ENCODE results near the gene CBARP. TPM values are rescaled to one million over a fixed set of nuclear protein-coding genes. Genes with fewer than 3 reads are reported as not detected.

Gene CBARP
- polyA plus RNA-seq, 6 donors from 2014 or later, result not detected

- DNase-seq, result peak; percentile 79
- H3K27ac Mint-ChIP-seq, result peak overlapping the region; percentile 62 to 86 (median 70)
- no peak for ATAC-seq (ENCODE audit: low read depth in 2 of 2)
- no peaks in the 10 kb centered on the region for H3K9me3 Mint-ChIP-seq
- H3K27me3 Mint-ChIP-seq, result peaks cover 8 to 22% (median 10%) of the 10 kb centered on the region in 3 donors
- peaks cover 24 to 41% (median 33%) of the 10 kb centered on the region in 3 donors for H3K4me1 Mint-ChIP-seq
- no peaks in the 10 kb centered on the region for H3K36me3 Mint-ChIP-seq
- peak overlapping the region in 6 of 8 donors; percentile 32 to 83 (median 70) for H3K4me3 Mint-ChIP-seq
Observed at GRCh38 chr19:1279782-1280341, 42.1 kb upstream of the CBARP start.

- Mint-ChIP-seq H3K27ac (peak overlapping the region in 3 of 6 donors; percentile 38 to 73 (median 49)), H3K36me3 (no peaks in the 10 kb centered on the region), H3K4me3 (peak overlapping the region in 3 of 8 donors; percentile 25 to 82 (median 60)), H3K9me3 (no peaks in the 10 kb centered on the region), H3K27me3 (peaks cover 0 to 14% (median 1%) of the 10 kb centered on the region in 3 donors), H3K4me1 (peaks cover 25 to 41% (median 29%) of the 10 kb centered on the region in 3 donors)
- ATAC-seq (ENCODE audit: low read depth in 2 of 2) (no peak), DNase-seq (no peak)
Observed at GRCh38 chr19:1278713-1279660, 41.2 kb upstream of the CBARP start.

- Mint-ChIP-seq H3K9me3 (no peaks in the 10 kb centered on the region), H3K4me3 (peak overlapping the region in 6 of 8 donors; percentile 12 to 72 (median 50)), H3K27me3 (peaks cover 0 to 9% (median 0%) of the 10 kb centered on the region in 3 donors), H3K4me1 (peaks cover 33 to 50% (median 34%) of the 10 kb centered on the region in 3 donors), H3K36me3 (peaks cover 0 to under 1% of the 10 kb centered on the region in 2 donors), H3K27ac (peak overlapping the region in 2 of 6 donors; percentile 7 to 86)
- DNase-seq, result no peak
- ATAC-seq (ENCODE audit: low read depth in 2 of 2), result no peak
Observed at GRCh38 chr19:1278074-1278473, 40.3 kb upstream of the CBARP start.

- no peak for DNase-seq
- peak overlapping the region in 4 of 6 donors; percentile 14 to 97 (median 88) for H3K27ac Mint-ChIP-seq
- ATAC-seq (ENCODE audit: low read depth in 2 of 2), result no peak
- peaks cover 38 to 56% (median 41%) of the 10 kb centered on the region in 3 donors for H3K4me1 Mint-ChIP-seq
- peaks cover 0 to 5% (median 0%) of the 10 kb centered on the region in 3 donors for H3K27me3 Mint-ChIP-seq
- no peaks in the 10 kb centered on the region for H3K9me3 Mint-ChIP-seq
- peaks cover 0 to 5% of the 10 kb centered on the region in 2 donors for H3K36me3 Mint-ChIP-seq
- H3K4me3 Mint-ChIP-seq, result peak overlapping the region in 6 of 8 donors; percentile 79 to 89 (median 84)
Observed at GRCh38 chr19:1277061-1277460, 39.3 kb upstream of the CBARP start.

- H3K27ac Mint-ChIP-seq, result peak overlapping the region; percentile 80 to 97 (median 94)
- H3K4me3 Mint-ChIP-seq, result peak overlapping the region; percentile 79 to 91 (median 86)
- ATAC-seq (ENCODE audit: low read depth in 2 of 2) (no peak), DNase-seq (no peak)
- no peaks in the 10 kb centered on the region for H3K9me3 Mint-ChIP-seq
- peaks cover 40 to 57% (median 43%) of the 10 kb centered on the region in 3 donors for H3K4me1 Mint-ChIP-seq
- H3K36me3 Mint-ChIP-seq, result peaks cover 0 to 5% of the 10 kb centered on the region in 2 donors
- peaks cover 0 to 2% (median 0%) of the 10 kb centered on the region in 3 donors for H3K27me3 Mint-ChIP-seq
Observed at GRCh38 chr19:1276628-1277022, 38.8 kb upstream of the CBARP start.

- H3K4me3 Mint-ChIP-seq, result peak overlapping the region; percentile 79 to 91 (median 86)
- DNase-seq (no peak), ATAC-seq (ENCODE audit: low read depth in 2 of 2) (no peak)
- peaks cover 0 to 5% of the 10 kb centered on the region in 2 donors for H3K36me3 Mint-ChIP-seq
- H3K4me1 Mint-ChIP-seq, result peaks cover 43 to 60% (median 47%) of the 10 kb centered on the region in 3 donors
- peak overlapping the region; percentile 93 to 99 (median 96) for H3K27ac Mint-ChIP-seq
- H3K27me3 Mint-ChIP-seq, result no peaks in the 10 kb centered on the region
- no peaks in the 10 kb centered on the region for H3K9me3 Mint-ChIP-seq
Observed at GRCh38 chr19:1275976-1276627, 38.3 kb upstream of the CBARP start.

GRCh38 chr19:1275260-1275975, 37.6 kb upstream of the CBARP start, which contains the start of gene FAM174C:
Gene FAM174C (plus strand): TSS chr19:1275530. CDS start chr19:1275550, 20 bp downstream.
- Mint-ChIP-seq H3K4me1 (peaks cover 49 to 66% (median 54%) of the 10 kb centered on the region in 3 donors), H3K27me3 (no peaks in the 10 kb centered on the region), H3K4me3 (peak within 1 kb of the TSS; percentile 79 to 96 (median 86)), H3K36me3 (peaks cover 0 to 5% of the 10 kb centered on the region in 2 donors), H3K9me3 (no peaks in the 10 kb centered on the region), H3K27ac (peak within 1 kb of the TSS; percentile 93 to 99 (median 96))
- DNase-seq (peak; percentile 94), ATAC-seq (ENCODE audit: low read depth in 2 of 2) (peak; percentile 81)

- ATAC-seq (ENCODE audit: low read depth in 2 of 2), result no peak
- no peaks in the 10 kb centered on the region for H3K27me3 Mint-ChIP-seq
- DNase-seq, result no peak
- H3K4me1 Mint-ChIP-seq, result peaks cover 49 to 66% (median 59%) of the 10 kb centered on the region in 3 donors
- H3K27ac Mint-ChIP-seq, result peak overlapping the region in 3 of 6 donors; percentile 88 to 97 (median 89)
- H3K4me3 Mint-ChIP-seq, result peak overlapping the region in 6 of 8 donors; percentile 67 to 96 (median 73)
- H3K36me3 Mint-ChIP-seq, result peaks cover 0 to 5% of the 10 kb centered on the region in 2 donors
- H3K9me3 Mint-ChIP-seq, result no peaks in the 10 kb centered on the region
Observed at GRCh38 chr19:1274852-1275259, 37.1 kb upstream of the CBARP start.

GRCh38 chr19:1274081-1274851, 36.5 kb upstream of the CBARP start:
- no peaks in the 10 kb centered on the region for H3K9me3 Mint-ChIP-seq
- H3K36me3 Mint-ChIP-seq, result peaks cover 0 to 5% of the 10 kb centered on the region in 2 donors
- no peak for ATAC-seq (ENCODE audit: low read depth in 2 of 2)
- H3K4me1 Mint-ChIP-seq, result peaks cover 44 to 62% (median 57%) of the 10 kb centered on the region in 3 donors
- peak overlapping the region; percentile 76 to 98 (median 91) for H3K27ac Mint-ChIP-seq
- peak overlapping the region; percentile 32 to 96 (median 74) for H3K4me3 Mint-ChIP-seq
- H3K27me3 Mint-ChIP-seq, result no peaks in the 10 kb centered on the region
- DNase-seq, result no peak

GRCh38 chr19:1273263-1274041, 35.6 kb upstream of the CBARP start:
- H3K9me3 Mint-ChIP-seq, result no peaks in the 10 kb centered on the region
- peaks cover 0 to 5% of the 10 kb centered on the region in 2 donors for H3K36me3 Mint-ChIP-seq
- peak overlapping the region; percentile 32 to 96 (median 68) for H3K4me3 Mint-ChIP-seq
- DNase-seq (no peak), ATAC-seq (ENCODE audit: low read depth in 2 of 2) (no peak)
- peaks cover 51 to 64% (median 63%) of the 10 kb centered on the region in 3 donors for H3K4me1 Mint-ChIP-seq
- H3K27ac Mint-ChIP-seq, result peak overlapping the region; percentile 86 to 98 (median 91)
- no peaks in the 10 kb centered on the region for H3K27me3 Mint-ChIP-seq

All from naive B cell (primary cell).